ENCODE data around the gene SORBS2.

DNA sequence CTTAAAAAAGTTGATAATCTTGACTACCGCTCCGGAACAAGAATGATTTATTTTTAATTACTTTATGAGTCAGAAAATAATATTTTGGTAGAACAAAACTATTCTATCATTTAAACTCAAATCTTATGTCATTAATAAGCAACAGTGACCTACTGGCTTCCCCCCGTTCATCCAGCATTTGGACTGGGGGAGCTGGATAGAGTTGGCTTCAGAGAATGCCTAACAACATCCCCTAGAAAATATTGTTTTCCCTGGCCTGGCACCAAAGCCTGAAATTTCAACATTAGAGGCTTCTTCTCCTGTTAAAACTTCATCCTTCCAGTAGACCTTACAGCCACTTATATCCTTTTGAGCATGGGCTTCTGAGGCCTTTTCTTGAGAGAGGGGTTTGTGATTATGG is 221.0 kb downstream of the SORBS2 start:
- TF ChIP-seq, protein P1, sequence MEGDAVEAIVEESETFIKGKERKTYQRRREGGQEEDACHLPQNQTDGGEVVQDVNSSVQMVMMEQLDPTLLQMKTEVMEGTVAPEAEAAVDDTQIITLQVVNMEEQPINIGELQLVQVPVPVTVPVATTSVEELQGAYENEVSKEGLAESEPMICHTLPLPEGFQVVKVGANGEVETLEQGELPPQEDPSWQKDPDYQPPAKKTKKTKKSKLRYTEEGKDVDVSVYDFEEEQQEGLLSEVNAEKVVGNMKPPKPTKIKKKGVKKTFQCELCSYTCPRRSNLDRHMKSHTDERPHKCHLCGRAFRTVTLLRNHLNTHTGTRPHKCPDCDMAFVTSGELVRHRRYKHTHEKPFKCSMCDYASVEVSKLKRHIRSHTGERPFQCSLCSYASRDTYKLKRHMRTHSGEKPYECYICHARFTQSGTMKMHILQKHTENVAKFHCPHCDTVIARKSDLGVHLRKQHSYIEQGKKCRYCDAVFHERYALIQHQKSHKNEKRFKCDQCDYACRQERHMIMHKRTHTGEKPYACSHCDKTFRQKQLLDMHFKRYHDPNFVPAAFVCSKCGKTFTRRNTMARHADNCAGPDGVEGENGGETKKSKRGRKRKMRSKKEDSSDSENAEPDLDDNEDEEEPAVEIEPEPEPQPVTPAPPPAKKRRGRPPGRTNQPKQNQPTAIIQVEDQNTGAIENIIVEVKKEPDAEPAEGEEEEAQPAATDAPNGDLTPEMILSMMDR (IDR thresholded peaks at IDR 0.05; ENCODE audit: borderline replicate concordance, extremely low read depth, low read length, poor library complexity, severe bottlenecking), result no peak
- TF ChIP-seq EZH2 (IDR thresholded peaks at IDR 0.05; ENCODE audit: borderline replicate concordance, low read depth, low read length, severe bottlenecking), result no peak

Measured in DND-41 (cell line).